Measurements from ENCODE around the gene TMC6. TPM values are rescaled to one million over a fixed set of nuclear protein-coding genes. Genes with fewer than 3 reads are reported as not detected.

TMC6 gene
- total RNA-seq, 1 donor from 2014 or later, result 64.8 TPM

DNA sequence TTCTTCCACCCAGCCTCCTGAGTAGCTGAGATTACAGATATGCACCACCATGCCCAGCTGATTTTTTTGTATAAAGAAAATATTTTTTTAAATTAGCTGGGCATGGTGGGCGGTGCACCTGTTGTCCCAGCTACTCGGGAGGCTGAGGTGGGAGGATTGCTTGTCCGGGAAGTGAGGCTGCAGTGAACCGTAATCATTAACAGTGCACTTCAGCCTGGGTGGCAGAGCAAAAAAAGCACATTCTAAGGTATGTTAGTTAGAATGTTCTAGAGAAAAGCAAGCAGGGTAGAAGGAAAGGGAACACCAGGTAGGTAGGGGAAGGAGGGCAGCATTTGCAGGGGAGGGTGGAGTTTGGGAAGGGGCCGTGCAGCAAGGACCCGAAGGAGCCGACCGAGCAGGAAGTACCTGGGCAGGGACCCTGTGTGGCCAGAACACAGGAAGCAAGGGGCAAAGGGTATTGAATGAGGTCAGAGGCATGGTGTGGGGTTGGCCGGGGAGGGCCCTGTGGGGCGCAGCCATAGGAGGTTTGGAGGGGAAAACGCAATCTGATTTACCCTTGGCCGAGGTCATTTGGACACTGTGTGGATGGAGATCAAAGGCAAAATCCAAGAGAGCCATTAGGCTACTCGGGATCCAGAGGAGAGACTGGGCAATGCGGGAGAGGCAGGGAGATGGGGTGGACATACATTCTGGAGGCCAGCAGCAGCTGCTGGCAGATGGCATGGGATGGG lies 19.9 kb upstream of the TMC6 start:
- Histone ChIP-seq H3K27ac (no peak overlapping the region), H3K4me1 (peaks cover 35% of the 10 kb centered on the region), H3K4me3 (no peak overlapping the region), H3K9me3 (no peaks in the 10 kb centered on the region), H3K27me3 (no peaks in the 10 kb centered on the region), H3K36me3 (no peaks in the 10 kb centered on the region)
- intact Hi-C loops (cut with DNase I), result no loop called here
- TF ChIP-seq POLR2AphosphoS5 (IDR thresholded peaks at IDR 0.05; ENCODE audit: insufficient read depth in 1 of 2, low read depth in 1 of 2) (no peak), POLR2A (IDR thresholded peaks at IDR 0.05) (no peak)
- TF ChIP-seq, protein P1, sequence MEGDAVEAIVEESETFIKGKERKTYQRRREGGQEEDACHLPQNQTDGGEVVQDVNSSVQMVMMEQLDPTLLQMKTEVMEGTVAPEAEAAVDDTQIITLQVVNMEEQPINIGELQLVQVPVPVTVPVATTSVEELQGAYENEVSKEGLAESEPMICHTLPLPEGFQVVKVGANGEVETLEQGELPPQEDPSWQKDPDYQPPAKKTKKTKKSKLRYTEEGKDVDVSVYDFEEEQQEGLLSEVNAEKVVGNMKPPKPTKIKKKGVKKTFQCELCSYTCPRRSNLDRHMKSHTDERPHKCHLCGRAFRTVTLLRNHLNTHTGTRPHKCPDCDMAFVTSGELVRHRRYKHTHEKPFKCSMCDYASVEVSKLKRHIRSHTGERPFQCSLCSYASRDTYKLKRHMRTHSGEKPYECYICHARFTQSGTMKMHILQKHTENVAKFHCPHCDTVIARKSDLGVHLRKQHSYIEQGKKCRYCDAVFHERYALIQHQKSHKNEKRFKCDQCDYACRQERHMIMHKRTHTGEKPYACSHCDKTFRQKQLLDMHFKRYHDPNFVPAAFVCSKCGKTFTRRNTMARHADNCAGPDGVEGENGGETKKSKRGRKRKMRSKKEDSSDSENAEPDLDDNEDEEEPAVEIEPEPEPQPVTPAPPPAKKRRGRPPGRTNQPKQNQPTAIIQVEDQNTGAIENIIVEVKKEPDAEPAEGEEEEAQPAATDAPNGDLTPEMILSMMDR (IDR thresholded peaks at IDR 0.05), result no peak
- no peak for DNase-seq (ENCODE audit: extremely low spot score in 2 of 2)

DNA sequence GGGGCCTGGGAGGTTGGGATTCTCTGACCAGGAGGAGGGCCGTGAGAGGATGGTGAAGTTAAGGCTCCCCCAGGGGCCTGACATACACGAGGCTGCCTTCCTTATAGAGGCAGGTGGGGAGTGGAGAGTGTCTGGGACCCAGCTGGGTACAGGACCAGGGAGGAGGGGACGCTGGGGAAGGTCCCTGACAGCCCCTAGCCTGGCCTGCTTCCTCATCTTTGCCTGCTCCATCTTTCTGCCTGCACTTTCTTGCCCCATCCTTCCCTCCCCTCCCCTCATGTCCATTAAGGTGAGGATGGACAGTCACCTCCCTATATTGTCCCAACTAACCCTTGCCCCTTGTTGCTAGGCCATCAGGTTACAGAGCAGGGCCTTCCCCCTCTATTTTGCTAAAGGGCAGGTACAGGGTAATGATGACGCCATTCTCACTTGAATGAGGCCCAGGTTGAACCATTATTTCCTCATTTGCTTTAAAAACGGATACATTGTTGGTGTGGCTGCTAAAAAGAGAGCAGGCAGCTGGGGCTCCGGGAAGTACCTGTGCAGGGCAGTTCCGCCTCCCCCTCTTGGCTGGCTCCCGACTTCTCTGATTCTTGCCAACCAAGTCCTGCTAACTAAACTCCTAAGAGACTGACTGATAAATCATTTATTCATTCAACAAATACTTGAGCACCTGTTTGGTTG lies 18.9 kb upstream of the TMC6 start:
- no peak overlapping the region for H3K27ac ChIP-seq
- intact Hi-C loops (cut with DNase I), result no loop called here
- peaks cover 36% of the 10 kb centered on the region for H3K4me1 ChIP-seq

DNA sequence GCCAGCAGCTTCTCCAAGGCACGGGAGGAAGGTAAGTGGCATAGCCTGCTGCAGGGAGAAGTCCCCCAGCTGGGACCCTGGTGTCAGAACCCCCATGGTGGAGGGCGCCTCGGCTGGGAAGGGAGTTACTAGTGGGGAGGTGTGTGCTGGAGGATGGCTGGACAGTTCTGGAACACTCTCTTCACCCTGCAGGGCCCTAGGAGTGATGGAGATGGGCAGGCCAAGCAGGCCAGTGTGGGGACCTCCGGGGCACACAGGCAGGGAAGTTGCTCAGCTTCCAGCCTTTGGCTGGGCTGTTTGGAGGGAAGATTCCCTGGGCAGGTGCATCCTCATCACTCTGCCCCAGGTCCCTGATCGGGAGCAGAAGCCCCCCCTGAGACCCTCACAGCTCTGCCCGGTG lies 18.3 kb upstream of the TMC6 start:
- peaks cover 39% of the 10 kb centered on the region for H3K4me1 ChIP-seq
- no peaks in the 10 kb centered on the region for H3K36me3 ChIP-seq
- no peak overlapping the region for H3K4me3 ChIP-seq
- no peaks in the 10 kb centered on the region for H3K9me3 ChIP-seq
- H3K27me3 ChIP-seq, result no peaks in the 10 kb centered on the region
- DNase-seq (ENCODE audit: extremely low spot score in 2 of 2), result no peak
- H3K27ac ChIP-seq, result no peak overlapping the region
- intact Hi-C loops (cut with DNase I), result no loop called here
- TF ChIP-seq, protein P1 (IDR thresholded peaks at IDR 0.05), result no peak
- TF ChIP-seq POLR2AphosphoS5 (IDR thresholded peaks at IDR 0.05; ENCODE audit: insufficient read depth in 1 of 2, low read depth in 1 of 2) (no peak), POLR2A (IDR thresholded peaks at IDR 0.05) (no peak)

More for the DNA sequence above, 18.9 kb upstream of the TMC6 start:
- H3K9me3 ChIP-seq, result no peaks in the 10 kb centered on the region
- TF ChIP-seq POLR2A (IDR thresholded peaks at IDR 0.05), result no peak
- TF ChIP-seq POLR2AphosphoS5 (IDR thresholded peaks at IDR 0.05; ENCODE audit: insufficient read depth in 1 of 2, low read depth in 1 of 2), result no peak
- TF ChIP-seq, protein P1 (IDR thresholded peaks at IDR 0.05), result no peak
- H3K4me3 ChIP-seq, result no peak overlapping the region
- H3K27me3 ChIP-seq, result no peaks in the 10 kb centered on the region
- H3K36me3 ChIP-seq, result no peaks in the 10 kb centered on the region
- DNase-seq (ENCODE audit: extremely low spot score in 2 of 2), result no peak

DNA sequence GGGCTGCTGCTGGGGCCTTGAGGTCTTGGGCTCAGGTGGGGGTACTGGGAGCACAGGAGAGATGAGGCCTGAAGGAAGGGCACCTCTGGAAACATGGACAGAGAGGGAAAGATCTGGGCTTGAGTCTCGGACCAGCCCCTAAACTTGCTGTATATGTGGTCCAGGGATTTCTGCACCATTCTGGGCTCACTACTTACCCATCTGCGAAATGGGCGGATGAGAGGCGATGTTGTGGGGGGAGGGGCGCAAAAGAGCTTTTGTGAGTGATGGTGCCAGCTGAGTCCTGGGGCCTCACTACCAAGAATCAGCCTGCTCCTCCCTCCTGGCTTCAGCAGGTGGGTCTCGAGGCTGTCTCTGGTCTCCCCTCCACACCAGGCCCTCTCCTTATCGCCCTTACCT lies 17.9 kb upstream of the TMC6 start:
- H3K36me3 ChIP-seq, result no peaks in the 10 kb centered on the region
- no peaks in the 10 kb centered on the region for H3K27me3 ChIP-seq
- H3K27ac ChIP-seq, result peak overlapping the region; percentile 69
- no peaks in the 10 kb centered on the region for H3K9me3 ChIP-seq
- no peak overlapping the region for H3K4me3 ChIP-seq
- H3K4me1 ChIP-seq, result peaks cover 39% of the 10 kb centered on the region
- no peak for DNase-seq (ENCODE audit: extremely low spot score in 2 of 2)
- TF ChIP-seq, protein P1 (IDR thresholded peaks at IDR 0.05), result no peak
- TF ChIP-seq POLR2AphosphoS5 (IDR thresholded peaks at IDR 0.05; ENCODE audit: insufficient read depth in 1 of 2, low read depth in 1 of 2), result no peak
- no peak for TF ChIP-seq POLR2A (IDR thresholded peaks at IDR 0.05)
- intact Hi-C loops (cut with DNase I), result no loop called here

All from vagina (tissue), 2 donors.